A549 (cell line): Measurements from ENCODE around the gene GPATCH3. TPM values are rescaled to one million over a fixed set of nuclear protein-coding genes. Genes with fewer than 3 reads are reported as not detected.

Experiments used
- ATAC-seq, 2 experiments: fragments of 200-7000 bp in 1 of 2; fragments of >200 bp in 1 of 2; cut with Nextera tagmentation in 1 of 2; cut with Tn5 transposase in 1 of 2; 3 replicates each; pipeline versions ENCODE4 v1.8.0 to v1.9.1; 2018 to 2020; ENCODE audit warnings: mild to moderate bottlenecking in 1 of 2, moderate library complexity in 1 of 2
- CTCF ChIA-PET: fragments of 300-600 bp; sonication (Branson Sonifier 250); formaldehyde crosslinking; extraction: SDS; loops from one replicate; lab custom pipeline; 2021; ENCODE audit warnings: antibody characterized with exemption, inconsistent platforms; lab: Yijun Ruan, JAX
- POLR2A ChIA-PET: fragments of 350-600 bp; formaldehyde crosslinking; extraction: SDS; loops from one replicate; lab custom pipeline; 2021; ENCODE audit warnings: antibody characterized with exemption, inconsistent platforms; lab: Yijun Ruan, JAX
- DNase-seq, 2 experiments: peaks; one replicate each; pipeline versions ENCODE4 v3.0.0 to v3.0.0-alpha.2; 2011 to 2016; ENCODE audit warnings: low read depth in 1 of 2, low spot score in 1 of 2
- FAIRE-seq: peaks from 2 replicates; lab custom pipeline; 2011; peaks lifted over from hg19 to GRCh38; lab: Jason Lieb, UNC
- H3K27ac ChIP-seq, 2 experiments: fragments of >200 bp; sonication (Bioruptor Twin); formaldehyde crosslinking; 3 replicates each; pipeline ENCODE4 v1.5.1; 2016 to 2017
- H3K4me1 ChIP-seq: fragments of >200 bp; sonication (Bioruptor Twin); formaldehyde crosslinking; 3 replicates; pipeline ENCODE4 v1.6.1; 2016
- H3K4me2 ChIP-seq: fragments of >200 bp; sonication (Bioruptor Twin); formaldehyde crosslinking; 3 replicates; pipeline ENCODE4 v1.6.1; 2016
- H3K4me3 ChIP-seq: fragments of >200 bp; sonication (Bioruptor Twin); formaldehyde crosslinking; 3 replicates; pipeline ENCODE4 v1.5.1; 2016
- H3K9me3 ChIP-seq: fragments of >200 bp; sonication (Bioruptor Twin); formaldehyde crosslinking; 3 replicates; pipeline ENCODE4 v1.6.1; 2016
- BHLHE40 ChIP-seq: IDR thresholded peaks from 2 replicates; pipeline ENCODE4 v1.6.1; 2012; ENCODE audit warnings: low read depth, low read length, inconsistent platforms
- CHD4 ChIP-seq: fragments of 200-600 bp; sonication (generic); IDR thresholded peaks from 2 replicates; pipeline ENCODE4 v1.6.1; 2016; ENCODE audit warnings: antibody characterized with exemption, mild to moderate bottlenecking, borderline replicate concordance
- CTCF ChIP-seq: fragments of >200 bp; sonication (Bioruptor Twin); formaldehyde crosslinking; IDR thresholded peaks from 3 replicates; pipeline ENCODE4 v1.5.1; 2016
- ESRRA ChIP-seq: fragments of 150-350 bp; IDR thresholded peaks from 2 replicates; pipeline ENCODE4 v1.6.1; 2014; ENCODE audit warnings: mild to moderate bottlenecking, low read length, borderline replicate concordance
- FOSB ChIP-seq: fragments of 250-450 bp; sonication (Bioruptor Pico); IDR thresholded peaks from 2 replicates; pipeline ENCODE4 v1.5.0; 2020; ENCODE audit warnings: mild to moderate bottlenecking, moderate library complexity
- FOXS1 ChIP-seq: fragments of 250-450 bp; sonication (Bioruptor Pico); IDR thresholded peaks from 2 replicates; pipeline ENCODE4 v1.5.0; 2020; ENCODE audit warnings: mild to moderate bottlenecking, moderate library complexity
- HDAC2 ChIP-seq: fragments of 200-600 bp; sonication (generic); IDR thresholded peaks from 2 replicates; pipeline ENCODE4 v1.6.1; 2016
- HEYL ChIP-seq: fragments of 250-450 bp; sonication (Bioruptor Pico); IDR thresholded peaks from 2 replicates; pipeline ENCODE4 v1.8.0; 2021; ENCODE audit warnings: mild to moderate bottlenecking, moderate library complexity
- HMGXB4 ChIP-seq: fragments of 250-450 bp; sonication (Bioruptor Pico); IDR thresholded peaks from 2 replicates; pipeline ENCODE4 v1.5.0; 2021; ENCODE audit warnings: mild to moderate bottlenecking, moderate library complexity, borderline replicate concordance
- HOXB13 ChIP-seq: fragments of 250-450 bp; sonication (Bioruptor Pico); IDR thresholded peaks from 2 replicates; pipeline ENCODE4 v1.5.0; 2020; ENCODE audit warnings: low read depth, mild to moderate bottlenecking, moderate library complexity
- HOXB5 ChIP-seq: fragments of 250-450 bp; sonication (Bioruptor Pico); IDR thresholded peaks from 2 replicates; pipeline ENCODE4 v1.5.0; 2020; ENCODE audit warnings: mild to moderate bottlenecking, moderate library complexity
- JUNB ChIP-seq: fragments of >200 bp; sonication (Bioruptor Twin); formaldehyde crosslinking; IDR thresholded peaks from 2 replicates; pipeline ENCODE4 v1.6.1; 2016
- KDM1A ChIP-seq: fragments of 200-600 bp; sonication (generic); IDR thresholded peaks from 2 replicates; pipeline ENCODE4 v1.6.1; 2016; ENCODE audit warnings: low read depth, mild to moderate bottlenecking
- NFE2L2 ChIP-seq: fragments of 150-350 bp; conservative IDR thresholded peaks from 2 replicates; pipeline ENCODE4 v1.6.1; 2014; ENCODE audit warnings: low read length
- NPAS2 ChIP-seq: fragments of 250-450 bp; sonication (Bioruptor Pico); IDR thresholded peaks from 2 replicates; pipeline ENCODE4 v1.8.0; 2022; ENCODE audit warnings: mild to moderate bottlenecking, moderate library complexity, borderline replicate concordance
- RAD21 ChIP-seq, 2 experiments: fragments of >200 bp in 1 of 2; sonication (Bioruptor Twin) in 1 of 2; formaldehyde crosslinking in 1 of 2; IDR thresholded peaks in 1 of 2; conservative IDR thresholded peaks in 1 of 2; 2 replicates in 1 of 2; 3 replicates in 1 of 2; pipeline ENCODE4 v1.6.1; 2012 to 2018; ENCODE audit warnings: inconsistent platforms in 1 of 2
- RARB ChIP-seq: fragments of 250-450 bp; sonication (Bioruptor Pico); IDR thresholded peaks from 2 replicates; pipeline ENCODE4 v1.8.0; 2021; ENCODE audit warnings: mild to moderate bottlenecking, moderate library complexity
- RFX5 ChIP-seq: fragments of 450-650 bp; IDR thresholded peaks from 2 replicates; pipeline ENCODE4 v1.7.1; 2014; ENCODE audit warnings: antibody characterized with exemption, mild to moderate bottlenecking, moderate library complexity
- TP53 ChIP-seq: fragments of 250-450 bp; sonication (Bioruptor Pico); IDR thresholded peaks from 2 replicates; pipeline ENCODE4 v1.5.0; 2021; ENCODE audit warnings: mild to moderate bottlenecking, moderate library complexity
- ZFP36 ChIP-seq: fragments of 450-650 bp; IDR thresholded peaks from 2 replicates; pipeline ENCODE4 v1.6.1; 2014; ENCODE audit warnings: borderline replicate concordance; ENCODE audit not compliant: partially characterized antibody
- ZNF302 ChIP-seq: fragments of 250-450 bp; sonication (Bioruptor Pico); IDR thresholded peaks from 2 replicates; pipeline ENCODE4 v1.9.0; 2021; ENCODE audit warnings: inconsistent platforms, mild to moderate bottlenecking, moderate library complexity
- ZSCAN20 ChIP-seq: fragments of 250-450 bp; sonication (Bioruptor Pico); IDR thresholded peaks from 2 replicates; pipeline ENCODE4 v1.8.0; 2022; ENCODE audit warnings: mild to moderate bottlenecking, moderate library complexity
- WGBS: methylation state at CpG from one replicate; pipeline ENCODE4 v1.1.6; 2017; ENCODE audit errors: missing lambda C conversion rate; 5-methylcytosine and 5-hydroxymethylcytosine counted together
- polyA plus RNA-seq, 4 experiments: library from polyadenylated mRNA; depleted of rRNA in 3 of 4; stranded (reverse); fragments of >200 nt; fragmentation: RNase III in 1 of 4; extraction: RNeasy Plus Mini Kit Qiagen cat#74134 plus additional on column Dnase treatment in 1 of 4; gene quantifications; 2 replicates in 3 of 4; 3 replicates in 1 of 4; pipeline ENCODE4 v1.2.3, GENCODE V29; 2011 to 2017
- TF ChIP-seq, protein P1 (sequence below): fragments of 250-450 bp; sonication (Bioruptor Pico); IDR thresholded peaks from 2 replicates; pipeline ENCODE4 v1.5.0; 2020; ENCODE audit warnings: low read depth, mild to moderate bottlenecking, moderate library complexity
- TF ChIP-seq, protein P2 (sequence below): IDR thresholded peaks from 2 replicates; pipeline ENCODE4 v1.6.1; 2012
- TF ChIP-seq, protein P3 (sequence below): fragments of 200-600 bp; sonication (generic); IDR thresholded peaks from 2 replicates; pipeline ENCODE4 v1.6.1; 2016; ENCODE audit warnings: antibody characterized with exemption, mild to moderate bottlenecking, moderate library complexity

The GPATCH3 gene
- polyA plus RNA-seq, 2 of the 4 experiments (the other 2 are of a cell fraction) = 5.4 to 8.7 TPM

GRCh38 chr1:26913754-26914619, 13.7 kb upstream of the GPATCH3 start, which contains the start of gene NR0B2 (continued):
- TF ChIP-seq, protein P1, sequence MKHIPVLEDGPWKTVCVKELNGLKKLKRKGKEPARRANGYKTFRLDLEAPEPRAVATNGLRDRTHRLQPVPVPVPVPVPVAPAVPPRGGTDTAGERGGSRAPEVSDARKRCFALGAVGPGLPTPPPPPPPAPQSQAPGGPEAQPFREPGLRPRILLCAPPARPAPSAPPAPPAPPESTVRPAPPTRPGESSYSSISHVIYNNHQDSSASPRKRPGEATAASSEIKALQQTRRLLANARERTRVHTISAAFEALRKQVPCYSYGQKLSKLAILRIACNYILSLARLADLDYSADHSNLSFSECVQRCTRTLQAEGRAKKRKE (CRISPR knock-in tag) = no peak
- TF ChIP-seq RARB (CRISPR knock-in tag) (no peak), FOSB (no peak), CTCF (no peak), ZNF302 (CRISPR knock-in tag) (no peak), CHD4 (no peak), ZFP36 (no peak), NFE2L2 (no peak), HMGXB4 (CRISPR knock-in tag) (no peak), HDAC2 (no peak)

DNA sequence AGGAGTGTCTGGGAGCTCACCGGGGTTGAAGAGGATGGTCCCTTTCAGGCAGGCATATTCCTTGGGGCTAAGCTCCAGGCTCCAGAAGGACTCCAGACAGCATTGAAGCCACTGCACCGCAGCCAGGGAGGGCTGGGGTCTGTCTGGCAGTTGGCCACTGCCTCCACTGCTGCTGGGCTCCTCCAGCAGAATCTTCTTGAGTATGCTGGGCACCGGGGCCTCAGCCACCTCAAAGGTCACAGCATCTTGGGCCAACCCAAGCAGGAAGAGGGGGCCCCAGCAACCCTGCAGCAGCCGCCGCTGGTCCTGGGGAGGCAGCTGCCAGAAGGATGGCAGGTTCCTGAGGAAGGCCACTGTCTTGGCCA, 13.1 kb upstream of the GPATCH3 start:
- DNase-seq = no peak
- Histone ChIP-seq H3K9me3 (no peaks in the 10 kb centered on the region), H3K4me1 (peaks cover 22% of the 10 kb centered on the region), H3K4me3 (no peak overlapping the region), H3K27ac (peak overlapping the region in 1 of 2 experiments; percentile 62; a peak in 2 of 6 replicates), H3K4me2 (no peak overlapping the region)
- TF ChIP-seq ESRRA (no peak), FOXS1 (no peak), HEYL (CRISPR knock-in tag) (no peak), ZSCAN20 (CRISPR knock-in tag) (no peak), KDM1A (no peak), HOXB5 (CRISPR knock-in tag) (no peak), BHLHE40 (no peak), NPAS2 (CRISPR knock-in tag) (no peak), JUNB (no peak), RFX5 (no peak)
- CTCF ChIA-PET = interaction anchor here (0.8 to 0.9 kb wide), 2 partner anchors 35 to 83 kb away, joined by 3 read pairs; no protein-coding TSS in a partner anchor
- no peak for FAIRE-seq
- POLR2A ChIA-PET = no interaction called here
- no peak for ATAC-seq
- WGBS = 100% methylated on average over 2 of the region's 5 CpGs

- Histone ChIP-seq H3K27ac (no peak overlapping the region), H3K4me1 (peaks cover 26% of the 10 kb centered on the region), H3K4me2 (no peak overlapping the region), H3K9me3 (no peaks in the 10 kb centered on the region), H3K4me3 (no peak overlapping the region)
- WGBS = 42% methylated on average over 2 of the region's 2 CpGs
- no peak for DNase-seq
- CTCF ChIA-PET = interaction anchor here (1.5 kb wide), 1 partner anchor 13 kb away, joined by 4 read pairs; no protein-coding TSS in a partner anchor
- FAIRE-seq = no peak
- ATAC-seq = no peak
- POLR2A ChIA-PET = no interaction called here
- no peak for TF ChIP-seq KDM1A
- TF ChIP-seq TP53 (CRISPR knock-in tag) = no peak
- no peak for TF ChIP-seq HEYL (CRISPR knock-in tag)
- no peak for TF ChIP-seq RAD21 (conservative IDR thresholded peaks at IDR 0.05 in 1 of 2, IDR thresholded peaks at IDR 0.05 in 1 of 2)
- TF ChIP-seq, protein P2, sequence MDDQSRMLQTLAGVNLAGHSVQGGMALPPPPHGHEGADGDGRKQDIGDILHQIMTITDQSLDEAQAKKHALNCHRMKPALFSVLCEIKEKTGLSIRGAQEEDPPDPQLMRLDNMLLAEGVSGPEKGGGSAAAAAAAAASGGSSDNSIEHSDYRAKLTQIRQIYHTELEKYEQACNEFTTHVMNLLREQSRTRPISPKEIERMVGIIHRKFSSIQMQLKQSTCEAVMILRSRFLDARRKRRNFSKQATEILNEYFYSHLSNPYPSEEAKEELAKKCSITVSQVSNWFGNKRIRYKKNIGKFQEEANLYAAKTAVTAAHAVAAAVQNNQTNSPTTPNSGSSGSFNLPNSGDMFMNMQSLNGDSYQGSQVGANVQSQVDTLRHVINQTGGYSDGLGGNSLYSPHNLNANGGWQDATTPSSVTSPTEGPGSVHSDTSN = no peak
- TF ChIP-seq, protein P3, sequence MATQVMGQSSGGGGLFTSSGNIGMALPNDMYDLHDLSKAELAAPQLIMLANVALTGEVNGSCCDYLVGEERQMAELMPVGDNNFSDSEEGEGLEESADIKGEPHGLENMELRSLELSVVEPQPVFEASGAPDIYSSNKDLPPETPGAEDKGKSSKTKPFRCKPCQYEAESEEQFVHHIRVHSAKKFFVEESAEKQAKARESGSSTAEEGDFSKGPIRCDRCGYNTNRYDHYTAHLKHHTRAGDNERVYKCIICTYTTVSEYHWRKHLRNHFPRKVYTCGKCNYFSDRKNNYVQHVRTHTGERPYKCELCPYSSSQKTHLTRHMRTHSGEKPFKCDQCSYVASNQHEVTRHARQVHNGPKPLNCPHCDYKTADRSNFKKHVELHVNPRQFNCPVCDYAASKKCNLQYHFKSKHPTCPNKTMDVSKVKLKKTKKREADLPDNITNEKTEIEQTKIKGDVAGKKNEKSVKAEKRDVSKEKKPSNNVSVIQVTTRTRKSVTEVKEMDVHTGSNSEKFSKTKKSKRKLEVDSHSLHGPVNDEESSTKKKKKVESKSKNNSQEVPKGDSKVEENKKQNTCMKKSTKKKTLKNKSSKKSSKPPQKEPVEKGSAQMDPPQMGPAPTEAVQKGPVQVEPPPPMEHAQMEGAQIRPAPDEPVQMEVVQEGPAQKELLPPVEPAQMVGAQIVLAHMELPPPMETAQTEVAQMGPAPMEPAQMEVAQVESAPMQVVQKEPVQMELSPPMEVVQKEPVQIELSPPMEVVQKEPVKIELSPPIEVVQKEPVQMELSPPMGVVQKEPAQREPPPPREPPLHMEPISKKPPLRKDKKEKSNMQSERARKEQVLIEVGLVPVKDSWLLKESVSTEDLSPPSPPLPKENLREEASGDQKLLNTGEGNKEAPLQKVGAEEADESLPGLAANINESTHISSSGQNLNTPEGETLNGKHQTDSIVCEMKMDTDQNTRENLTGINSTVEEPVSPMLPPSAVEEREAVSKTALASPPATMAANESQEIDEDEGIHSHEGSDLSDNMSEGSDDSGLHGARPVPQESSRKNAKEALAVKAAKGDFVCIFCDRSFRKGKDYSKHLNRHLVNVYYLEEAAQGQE = no peak
- TF ChIP-seq HOXB13 (CRISPR knock-in tag) = no peak
- TF ChIP-seq JUNB = no peak
- TF ChIP-seq ZFP36 = no peak
- no peak for TF ChIP-seq NFE2L2
These were observed 11.9 kb upstream of the GPATCH3 start for GRCh38 chr1:26912147-26912490.
